Measurements from ENCODE around the gene C10orf53. TPM values are rescaled to one million over a fixed set of nuclear protein-coding genes. Genes with fewer than 3 reads are reported as not detected.

Gene C10orf53
- total and polyA plus RNA-seq, 2 of the 8 experiments (the other 6 are each of a cell fraction or from before 2014, with no cell fraction given), result not detected

DNA sequence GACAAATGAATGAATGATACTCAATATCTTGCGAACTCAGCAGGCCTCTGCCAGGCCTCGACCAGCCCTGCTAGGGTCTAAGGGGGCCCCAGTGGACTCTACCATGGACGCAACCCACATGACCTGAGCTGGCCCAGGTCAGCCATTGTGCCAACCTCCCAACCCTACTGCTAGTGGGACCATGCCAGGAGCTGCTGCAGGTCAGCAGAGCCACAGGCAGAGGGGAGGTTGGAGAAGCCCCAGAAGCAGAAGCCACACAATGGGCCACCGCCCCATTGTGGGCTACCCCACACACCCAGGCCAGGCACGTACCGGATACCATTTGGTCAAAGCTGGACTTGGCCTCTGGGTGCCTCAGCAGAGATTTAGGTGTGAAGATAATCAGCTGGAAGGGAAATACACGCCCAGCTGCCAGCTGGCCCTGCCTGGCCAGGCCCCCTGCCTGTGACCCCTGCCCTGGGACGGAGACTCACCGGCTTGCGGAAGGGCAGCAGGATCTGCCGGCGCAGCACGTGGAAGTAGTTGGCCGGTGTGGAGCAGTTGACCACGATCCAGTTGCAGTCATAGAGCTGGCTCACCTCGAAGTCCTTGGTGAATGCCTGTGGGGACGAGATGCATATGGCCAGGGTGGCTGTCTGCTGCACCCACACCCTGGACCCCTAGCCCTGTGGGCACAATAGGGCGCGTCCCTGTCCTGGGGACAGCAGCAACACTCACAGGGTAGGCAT, 58.2 kb downstream of the C10orf53 start (continued):
- TF ChIP-seq BCL11A (IDR thresholded peaks at IDR 0.05; ENCODE audit: low read depth in 2 of 2, low read length in 2 of 2), result no peak
- TF ChIP-seq POLR2AphosphoS5 (IDR thresholded peaks at IDR 0.05; ENCODE audit: low read depth, low read length), result no peak
- no peak for TF ChIP-seq SIX5 (IDR thresholded peaks at IDR 0.05; ENCODE audit: low read depth, low read length)
- TF ChIP-seq CBX8 (IDR thresholded peaks at IDR 0.05; ENCODE audit: borderline replicate concordance, low read depth, low read length), result no peak
- TF ChIP-seq JUND (IDR thresholded peaks at IDR 0.05; ENCODE audit: low read length), result no peak
- TF ChIP-seq, protein P1, sequence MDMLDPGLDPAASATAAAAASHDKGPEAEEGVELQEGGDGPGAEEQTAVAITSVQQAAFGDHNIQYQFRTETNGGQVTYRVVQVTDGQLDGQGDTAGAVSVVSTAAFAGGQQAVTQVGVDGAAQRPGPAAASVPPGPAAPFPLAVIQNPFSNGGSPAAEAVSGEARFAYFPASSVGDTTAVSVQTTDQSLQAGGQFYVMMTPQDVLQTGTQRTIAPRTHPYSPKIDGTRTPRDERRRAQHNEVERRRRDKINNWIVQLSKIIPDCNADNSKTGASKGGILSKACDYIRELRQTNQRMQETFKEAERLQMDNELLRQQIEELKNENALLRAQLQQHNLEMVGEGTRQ (IDR thresholded peaks at IDR 0.05; ENCODE audit: low read length), result no peak
- TF ChIP-seq CTCF (IDR thresholded peaks at IDR 0.05; ENCODE audit: control extremely low read depth in 1 of 3, insufficient read depth in 1 of 3, low read depth in 1 of 3, low read length in 3 of 3), result no peak
- TF ChIP-seq POU5F1 (IDR thresholded peaks at IDR 0.05; ENCODE audit: low read depth, low read length), result no peak
